EH (cell line): ENCODE measurements around the gene KCNQ5.
"Not testable (repeated sequence)": the region's sequence is repeated elsewhere in the genome, so short reads cannot be mapped to it uniquely, and the experiment has no call there.

ENCODE experiments used
- DNase-seq: peaks from one replicate; pipeline ENCODE4 v3.0.0-alpha.2; 2015; ENCODE audit warnings: low read depth

Gene KCNQ5

DNA sequence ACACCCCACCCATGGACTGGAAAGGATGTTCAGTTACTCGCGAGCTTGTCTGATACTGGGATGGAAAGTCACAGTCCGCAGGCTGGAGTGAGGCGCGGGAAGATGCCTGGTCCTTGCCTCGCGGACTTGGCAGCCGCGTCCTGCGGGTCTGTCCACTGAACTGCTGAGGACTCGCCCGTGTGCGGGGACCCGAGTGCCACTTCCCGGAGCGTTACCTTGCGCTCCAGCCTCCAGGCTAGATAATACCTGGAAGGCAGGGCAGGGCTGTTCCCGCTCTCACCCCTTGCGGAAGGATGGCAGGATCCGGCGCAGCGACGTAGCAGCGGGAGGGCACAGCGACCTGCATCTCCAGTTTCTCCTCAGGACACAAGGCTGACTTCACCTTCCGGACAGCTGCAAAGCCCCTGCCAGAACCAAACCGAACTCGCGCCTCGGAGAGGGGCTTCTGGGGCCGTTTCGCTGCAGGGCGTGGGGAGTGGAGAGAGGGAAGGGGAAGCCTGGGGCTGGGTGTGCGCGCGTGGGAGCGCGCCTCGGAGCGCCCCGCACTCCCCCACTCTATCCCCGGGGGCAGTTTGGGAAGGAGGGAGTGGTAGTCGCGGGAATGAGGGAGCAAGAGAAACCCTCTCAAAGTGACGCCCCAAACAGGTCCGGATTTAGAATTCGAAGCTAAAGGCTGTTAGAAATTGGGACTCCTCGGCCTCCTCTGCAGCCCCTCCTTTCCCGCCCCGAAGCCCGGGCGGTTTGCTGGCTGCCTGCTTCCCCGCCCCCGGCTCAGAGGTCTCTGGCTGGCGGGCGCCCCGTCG, at the start of gene KCNQ5:
TSS of gene KCNQ5 (plus strand) at position 774 of the 803 bp plus-strand sequence.
- peak; percentile 46 for DNase-seq

DNA sequence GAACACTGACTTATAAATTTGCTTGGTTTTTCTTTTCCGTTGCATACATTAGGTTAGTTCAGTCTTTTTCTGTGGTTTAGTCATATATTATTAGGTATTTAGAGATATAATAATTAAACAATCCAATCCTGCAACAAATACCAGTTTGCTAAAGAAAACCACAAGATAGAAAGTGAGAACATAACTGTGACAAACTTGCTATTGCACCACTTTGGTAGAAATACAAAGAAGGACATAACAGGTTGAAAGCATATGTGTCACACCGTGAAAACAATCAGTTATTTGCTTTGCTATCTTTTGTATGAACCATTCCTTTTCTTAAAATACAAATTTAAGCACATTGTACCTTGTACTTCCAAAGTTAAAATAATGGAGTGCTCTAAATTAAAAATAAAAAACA, 42.0 kb upstream of the KCNQ5 start:
- DNase-seq, result no peak

DNA sequence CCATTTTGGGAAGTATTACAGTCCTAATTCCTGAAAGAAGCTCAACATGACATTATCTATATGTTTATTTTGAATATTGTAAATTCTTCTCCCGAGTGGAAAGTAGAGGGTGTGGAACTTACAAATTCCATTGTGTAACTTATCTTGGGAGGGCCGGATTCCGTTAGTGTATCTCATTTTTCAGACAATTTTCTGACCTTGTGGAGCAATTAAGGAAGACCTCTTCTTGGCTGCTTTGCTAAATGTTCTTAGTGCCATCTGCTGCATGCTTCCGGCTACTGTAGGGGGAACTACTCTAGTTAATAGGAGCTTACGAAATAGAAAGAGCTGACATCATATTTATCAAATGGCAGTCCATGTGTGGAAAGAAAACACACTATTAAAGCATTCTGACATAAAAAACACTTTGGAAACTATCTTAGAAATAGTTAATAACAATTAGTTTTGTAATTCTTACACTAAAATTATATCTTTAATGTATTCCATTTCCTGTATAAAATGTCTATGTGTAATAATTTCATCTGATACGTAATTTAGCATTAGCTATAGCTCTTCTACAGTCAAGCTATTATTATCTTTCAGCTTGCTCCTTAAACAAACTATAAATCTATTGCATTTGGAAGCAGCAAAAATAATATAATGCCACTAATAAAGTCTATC, 41.5 kb upstream of the KCNQ5 start:
- DNase-seq, result peak; percentile 88

DNA sequence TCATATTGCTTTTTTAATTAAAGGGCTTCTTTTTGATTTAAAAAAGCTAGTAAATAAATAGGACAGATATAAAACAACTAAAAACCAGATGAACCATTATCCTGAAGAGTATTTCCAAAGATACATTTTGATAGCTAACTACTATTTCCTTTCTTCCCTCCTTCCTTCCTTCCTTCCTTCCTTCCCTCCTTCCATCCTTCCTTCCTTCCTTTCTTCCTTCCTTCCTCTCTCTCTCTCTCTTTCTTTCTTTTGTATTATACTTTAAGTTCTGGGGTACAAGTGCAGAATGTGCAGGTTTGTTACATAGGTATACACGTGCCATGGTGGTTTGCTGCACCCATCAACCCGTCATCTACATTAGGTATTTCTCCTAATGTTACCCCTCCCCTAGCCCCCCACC, 40.9 kb upstream of the KCNQ5 start:
- not testable (repeated sequence) for DNase-seq

DNA sequence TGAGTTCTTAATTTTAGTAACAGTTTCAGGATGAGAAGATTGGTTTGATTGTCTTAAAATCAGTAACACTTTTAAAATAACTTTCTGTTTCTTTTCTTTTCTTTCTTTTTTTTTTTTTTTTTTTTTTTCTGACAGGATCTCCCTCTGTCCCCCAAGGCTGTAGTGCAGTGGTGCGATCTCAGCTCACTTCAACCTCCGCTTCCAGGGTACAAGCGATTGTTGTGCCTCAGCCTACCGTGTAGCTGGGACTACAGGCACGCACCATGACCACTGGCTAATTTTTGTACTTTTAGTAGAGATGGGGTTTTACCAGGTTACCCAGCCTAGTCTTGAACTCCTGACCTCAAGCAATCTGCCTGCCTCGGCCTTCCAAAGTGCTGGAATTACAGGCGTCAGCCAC, 33.7 kb upstream of the KCNQ5 start:
- no peak for DNase-seq

DNA sequence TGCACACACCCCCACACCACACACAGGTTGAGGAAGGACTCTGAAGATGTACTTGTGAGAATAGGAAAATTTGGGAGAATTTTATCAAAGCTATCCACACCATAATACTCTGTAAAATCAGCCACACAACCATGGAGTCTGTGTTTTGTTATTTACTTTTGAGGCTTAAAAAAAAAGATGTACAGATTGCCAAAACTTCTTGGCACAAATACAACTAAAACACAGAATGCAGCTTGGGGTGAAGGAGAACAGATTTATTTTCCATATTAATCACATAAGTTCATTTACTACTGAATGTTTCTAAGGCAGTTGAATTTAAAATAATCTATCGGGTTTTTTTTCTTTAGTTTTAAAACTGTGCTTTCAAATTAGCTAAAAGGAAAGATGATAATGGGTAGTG, 32.8 kb upstream of the KCNQ5 start:
- peak; percentile 28 for DNase-seq

DNA sequence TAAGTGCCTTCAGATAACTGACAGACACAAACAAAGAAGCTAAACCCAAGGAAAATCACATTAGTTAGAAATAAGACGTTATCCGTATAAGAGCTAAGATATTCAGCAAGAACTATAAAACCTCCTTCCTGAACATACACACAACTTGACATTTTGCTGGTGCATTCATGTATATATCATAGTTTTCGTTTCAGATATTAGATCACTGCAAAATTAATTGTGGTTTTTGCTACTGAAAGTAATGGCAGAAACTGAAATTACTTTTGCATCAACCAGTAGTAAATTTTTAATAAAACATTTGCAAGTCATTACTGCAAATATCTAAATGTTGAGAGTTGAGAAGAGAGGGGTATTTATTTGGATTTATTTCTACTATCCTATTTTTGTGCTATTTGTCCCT, 26.1 kb upstream of the KCNQ5 start:
- no peak for DNase-seq

DNA sequence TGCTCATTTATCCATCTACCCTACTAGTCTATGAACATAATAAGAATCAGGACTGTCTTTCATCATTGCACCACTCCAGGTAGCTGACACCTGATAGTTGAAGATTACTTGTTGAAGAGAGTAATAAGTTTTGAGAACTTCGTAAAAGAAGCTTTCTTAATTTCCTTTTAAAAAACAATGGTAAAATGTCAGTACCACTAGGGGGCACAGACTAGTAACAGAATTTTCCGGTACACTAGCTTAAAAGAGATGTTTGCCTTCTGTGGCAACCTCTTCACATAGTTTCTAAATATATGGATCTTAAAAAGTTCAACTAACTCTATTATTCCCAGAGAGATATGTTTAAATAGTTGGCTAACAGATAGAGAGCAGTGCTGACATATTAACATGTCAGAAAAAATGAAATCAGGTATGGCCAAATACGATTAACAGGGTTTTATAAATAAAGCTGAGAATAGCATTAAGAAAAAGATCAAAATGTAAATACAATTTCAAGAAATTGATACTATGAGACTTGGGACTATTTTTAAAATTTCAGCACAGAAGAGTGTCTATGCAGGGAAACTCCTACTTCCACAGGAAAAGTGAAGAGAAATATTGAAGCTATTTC, 5.4 kb upstream of the KCNQ5 start:
- DNase-seq, result peak; percentile 57

DNA sequence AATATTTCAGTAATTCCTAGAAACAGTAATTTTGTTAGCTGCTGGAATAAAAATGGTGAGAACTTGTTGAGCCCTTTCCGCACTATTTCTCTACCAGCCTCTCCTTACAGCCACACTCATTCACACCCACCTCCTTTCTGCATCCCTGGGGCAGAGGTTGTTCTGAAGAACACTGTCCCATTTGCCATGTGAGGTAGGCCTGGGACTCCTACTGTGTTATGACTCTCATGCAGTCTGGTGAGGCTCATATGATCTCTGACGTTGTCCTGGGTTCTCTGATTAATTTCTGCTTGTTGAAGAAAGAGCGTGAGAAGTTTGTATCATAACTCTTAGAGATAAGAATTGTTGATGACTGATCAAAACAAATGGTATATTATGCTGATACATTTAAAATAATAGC, 4.1 kb upstream of the KCNQ5 start:
- DNase-seq, result no peak

DNA sequence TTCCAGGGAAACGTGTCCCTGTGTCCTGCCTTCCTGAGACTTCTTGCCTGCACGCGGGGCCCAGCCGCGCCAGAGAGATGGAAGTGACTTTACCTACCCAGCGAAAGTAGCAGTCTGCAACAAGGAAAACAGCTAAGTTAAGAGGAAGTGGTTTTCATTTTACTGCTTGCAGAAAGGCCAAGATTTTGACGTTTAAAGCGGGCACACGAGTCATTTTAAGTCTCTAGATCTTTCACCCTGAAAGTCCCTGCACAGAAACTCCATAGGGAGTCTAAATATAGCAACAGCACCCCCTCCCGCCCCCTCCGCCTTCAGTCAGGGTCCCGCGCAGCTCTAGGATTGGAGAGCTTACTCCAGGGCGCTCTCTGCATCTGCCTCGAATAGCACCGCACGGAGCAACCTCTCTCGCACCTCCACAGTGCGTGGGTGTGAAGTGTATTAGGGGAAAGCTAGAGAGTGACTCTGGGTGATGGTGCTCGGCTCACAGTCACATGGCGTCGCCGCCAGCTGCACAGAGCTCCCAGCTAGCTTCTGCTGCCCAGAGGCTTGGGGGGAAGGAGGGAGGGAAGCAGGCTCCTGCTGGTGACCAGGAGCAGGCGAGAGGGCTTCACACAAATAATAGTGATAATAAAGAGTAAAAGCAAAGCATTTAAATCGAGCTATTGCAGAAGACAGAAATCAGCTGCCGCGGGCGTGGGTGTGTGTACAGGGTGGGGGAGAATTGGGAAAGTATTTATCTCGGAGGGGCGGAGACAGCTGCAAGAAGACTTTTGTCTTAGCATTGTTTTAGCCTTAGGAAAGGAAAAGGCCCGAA, 1.8 kb upstream of the KCNQ5 start:
- peak; percentile 56 for DNase-seq

DNA sequence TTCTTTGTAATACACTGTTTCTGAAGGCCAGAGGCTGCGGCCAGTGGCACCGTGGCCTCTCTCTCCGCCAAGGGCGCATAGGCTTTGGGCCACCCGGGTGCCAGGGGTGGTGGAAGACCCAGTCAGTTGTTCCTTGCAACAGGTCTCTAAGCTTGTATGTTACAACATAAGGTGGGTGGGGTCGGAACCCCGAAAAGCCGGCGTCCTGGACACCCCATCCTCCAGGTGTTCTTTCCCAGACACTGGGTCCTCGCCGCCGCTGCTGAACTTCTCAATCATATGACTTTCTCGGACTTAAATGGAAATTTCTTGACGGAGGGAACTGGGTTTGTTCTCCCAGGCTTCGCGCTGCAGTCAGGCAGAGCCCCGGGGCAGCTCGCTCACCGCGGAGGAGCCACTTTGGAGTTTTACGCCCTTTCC, 983 bp upstream of the KCNQ5 start:
- DNase-seq, result no peak

DNA sequence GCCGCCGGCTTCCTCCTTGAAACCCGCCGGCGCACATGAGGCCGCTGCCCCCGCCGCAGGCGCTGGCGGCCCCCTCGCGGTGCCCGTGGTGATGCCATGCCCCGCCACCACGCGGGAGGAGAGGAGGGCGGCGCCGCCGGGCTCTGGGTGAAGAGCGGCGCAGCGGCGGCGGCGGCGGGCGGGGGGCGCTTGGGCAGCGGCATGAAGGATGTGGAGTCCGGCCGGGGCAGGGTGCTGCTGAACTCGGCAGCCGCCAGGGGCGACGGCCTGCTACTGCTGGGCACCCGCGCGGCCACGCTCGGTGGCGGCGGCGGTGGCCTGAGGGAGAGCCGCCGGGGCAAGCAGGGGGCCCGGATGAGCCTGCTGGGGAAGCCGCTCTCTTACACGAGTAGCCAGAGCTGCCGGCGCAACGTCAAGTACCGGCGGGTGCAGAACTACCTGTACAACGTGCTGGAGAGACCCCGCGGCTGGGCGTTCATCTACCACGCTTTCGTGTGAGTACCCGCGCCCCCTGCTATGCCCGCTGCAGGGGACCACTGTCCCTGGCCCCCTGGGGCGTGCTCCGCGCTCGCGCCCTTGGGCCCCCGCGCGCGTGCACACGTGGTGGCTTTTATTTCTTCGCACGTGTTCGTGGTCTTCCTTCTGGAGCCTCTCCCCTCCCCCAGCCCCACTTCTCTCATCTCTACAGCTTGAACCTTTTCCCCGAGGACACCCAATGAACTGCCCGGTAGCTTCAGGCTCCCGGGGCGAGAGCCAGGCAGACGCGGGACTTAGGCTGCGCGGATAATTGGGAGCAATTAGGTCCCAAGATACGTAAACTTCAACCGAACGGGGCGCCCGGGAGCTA, 453 bp downstream of the KCNQ5 start:
- DNase-seq, result peak; percentile 67

DNA sequence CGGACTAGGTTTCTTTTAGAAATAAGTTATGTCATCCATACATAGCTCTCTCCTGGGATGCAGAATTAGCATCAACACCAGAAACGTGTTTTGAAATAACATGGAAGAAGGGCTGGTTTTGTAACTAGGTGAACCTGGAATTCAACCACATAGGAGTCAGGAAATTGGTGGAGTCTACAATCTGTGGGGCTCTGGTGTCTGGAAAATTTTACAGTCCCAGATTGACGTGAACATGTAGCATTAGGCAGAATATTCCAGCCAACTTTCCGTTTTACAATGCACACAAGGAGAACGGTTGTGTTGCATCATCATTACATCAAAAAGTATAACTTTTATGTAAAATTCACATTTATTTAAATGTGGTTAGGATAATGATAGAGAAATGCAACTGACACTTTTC, 1.9 kb downstream of the KCNQ5 start:
- DNase-seq, result no peak

DNA sequence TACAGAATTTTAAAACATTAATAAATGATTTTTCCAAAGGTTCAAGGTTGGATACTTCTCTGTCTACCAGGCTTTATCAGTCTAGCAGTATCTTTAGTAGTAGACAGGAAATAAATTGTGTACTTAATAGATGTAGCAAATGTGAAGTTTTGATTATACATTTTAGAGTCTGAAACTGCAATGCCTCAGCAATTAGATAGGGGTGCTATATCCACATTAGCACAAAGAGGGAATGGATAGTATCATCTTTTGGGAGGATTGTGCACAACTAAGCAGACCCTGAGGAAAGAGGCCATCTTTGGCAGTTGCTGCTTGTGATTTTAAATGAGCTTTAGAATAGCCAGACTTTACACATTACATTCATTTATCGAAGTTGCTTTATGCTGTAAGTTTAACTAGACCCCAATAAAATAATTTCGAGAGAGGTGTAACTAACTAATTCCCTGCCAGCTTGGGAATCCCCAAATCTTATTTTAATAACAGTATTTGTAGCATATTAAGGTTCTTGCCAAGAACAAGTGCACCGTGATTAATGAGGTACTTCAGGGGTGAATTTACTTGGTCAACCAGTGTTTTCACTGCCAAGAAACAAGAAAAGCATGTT, 2.8 kb downstream of the KCNQ5 start:
- DNase-seq, result peak; percentile 36

DNA sequence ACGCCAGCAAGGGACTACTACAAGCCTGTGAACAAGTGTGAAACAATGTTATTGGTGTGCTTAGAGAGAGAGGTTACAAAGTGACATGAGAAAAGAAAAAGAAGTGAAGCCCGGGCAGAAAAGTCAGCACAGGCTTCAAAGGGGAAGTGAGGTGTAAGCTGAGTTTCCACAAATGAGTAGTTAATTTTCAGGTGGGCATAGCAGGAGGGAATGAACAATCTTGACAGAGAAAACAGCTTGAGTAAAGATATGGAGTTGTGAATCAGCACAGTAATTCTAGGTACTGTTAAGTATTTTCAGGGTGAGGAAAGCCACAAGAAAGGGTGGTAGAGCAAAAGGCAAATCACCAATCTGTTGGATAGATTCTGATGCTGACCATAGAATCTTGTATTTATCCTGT, 4.3 kb downstream of the KCNQ5 start:
- DNase-seq, result no peak

DNA sequence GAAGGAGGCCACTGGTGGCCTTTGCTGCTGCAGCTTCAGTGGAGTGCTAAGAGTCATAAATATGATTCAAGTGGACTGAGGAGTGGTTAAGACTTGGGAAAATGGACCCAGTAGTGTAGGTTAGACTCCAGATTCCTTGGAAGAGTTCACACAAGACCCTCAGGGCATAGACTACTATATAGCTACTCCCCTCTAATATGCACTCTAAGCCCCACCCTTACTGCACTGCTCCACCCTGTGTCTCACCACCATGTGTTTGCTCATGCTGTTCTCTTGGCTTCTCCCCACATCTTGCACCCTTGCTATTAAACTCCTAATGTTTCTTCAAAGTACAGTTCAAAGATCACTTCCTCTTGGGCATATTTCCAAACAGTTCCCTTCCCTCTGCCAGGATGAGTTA, 5.7 kb downstream of the KCNQ5 start:
- DNase-seq, result no peak

DNA sequence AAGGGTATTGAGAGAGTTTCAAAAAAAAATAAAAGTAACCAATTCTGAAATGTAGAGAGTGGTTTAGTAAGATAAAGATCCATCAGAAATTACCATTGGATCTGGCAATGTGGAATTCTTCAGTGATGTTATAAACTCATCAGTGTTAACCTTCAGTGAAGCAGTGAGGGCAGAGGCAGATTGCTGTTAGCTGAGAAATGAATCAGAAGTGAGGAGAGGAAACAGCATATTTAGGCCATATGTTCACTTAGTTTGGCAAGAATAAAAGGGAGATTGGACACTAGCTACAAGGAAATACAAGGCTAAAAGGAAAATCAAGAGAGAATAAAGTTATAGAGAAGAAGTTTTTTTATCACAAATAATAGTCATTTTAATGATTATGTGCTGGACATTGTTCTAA, 9.6 kb downstream of the KCNQ5 start:
- peak; percentile 53 for DNase-seq

DNA sequence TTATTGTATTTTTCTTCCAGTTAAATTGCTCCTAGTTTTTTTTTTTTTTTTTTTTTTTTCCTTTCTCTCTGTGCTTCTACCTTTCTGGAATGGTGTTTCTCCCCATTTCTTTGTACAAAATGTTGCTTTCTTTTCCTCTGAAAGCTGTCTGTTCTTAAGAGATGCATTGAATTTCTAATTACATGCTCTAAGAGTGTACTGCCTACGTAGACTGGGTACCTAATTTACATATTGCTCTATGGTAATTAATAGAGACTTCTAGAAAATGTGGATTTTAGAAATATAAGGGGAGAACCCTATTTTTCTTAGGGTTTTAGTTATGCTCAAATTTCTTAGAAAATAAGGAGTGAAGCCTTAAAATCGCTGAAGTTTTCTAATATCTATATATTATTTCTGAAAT, 13.8 kb downstream of the KCNQ5 start:
- DNase-seq, result no peak

DNA sequence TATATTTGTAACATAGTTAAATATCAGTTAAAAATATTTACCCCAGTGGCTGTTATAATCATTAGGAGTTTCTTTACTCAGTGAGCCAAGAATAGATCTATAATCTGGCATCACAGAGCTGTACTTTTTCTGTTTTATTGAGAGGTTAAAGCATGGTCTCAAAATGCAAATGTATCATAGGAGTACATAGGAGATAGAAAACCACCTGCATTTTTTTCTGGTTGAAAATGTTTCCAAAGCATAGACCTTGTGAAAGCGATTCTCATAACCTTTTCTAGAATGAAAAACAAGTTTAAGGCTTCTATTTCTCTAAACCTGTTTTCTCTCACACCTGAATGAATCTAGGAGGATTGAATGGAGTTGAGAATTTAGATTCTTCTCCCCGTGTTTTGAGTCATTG, 14.4 kb downstream of the KCNQ5 start:
- no peak for DNase-seq

DNA sequence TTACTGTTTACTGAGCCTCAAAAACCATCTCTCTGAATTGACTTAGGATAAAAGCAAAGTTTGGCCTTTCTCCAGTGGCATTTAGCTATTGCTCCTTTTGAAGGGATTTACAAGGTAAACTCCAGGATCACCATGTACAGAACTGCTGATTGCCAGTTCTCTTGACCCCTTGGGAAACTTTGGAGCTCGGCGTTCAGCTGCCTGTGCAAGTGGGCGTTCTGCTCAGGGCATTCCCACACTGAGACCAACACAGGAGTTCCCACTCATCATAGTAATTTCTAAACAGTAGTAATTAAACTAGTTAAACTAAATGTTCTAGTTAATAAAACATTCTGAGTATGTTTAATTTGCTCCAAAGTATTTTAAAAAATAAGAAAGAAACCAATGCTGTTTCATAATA, 14.9 kb downstream of the KCNQ5 start:
- DNase-seq, result no peak
